Stimulated activated naive CD8-positive, alpha-beta T cell treated with anti-CD3 and anti-CD28 coated beads, Interleukin-15, Interleukin-2, amounts not matched to agents 100 ng/mL and 50 ng/mL, for 24 hours (primary cell): ENCODE data around the gene PPIL4.

Experiments used
- H3K27ac Mint-ChIP-seq: one replicate; pipeline ENCODE4 v1.8.0; 2021; ENCODE audit warnings: mild to moderate bottlenecking, mixed read lengths
- H3K27me3 Mint-ChIP-seq: one replicate; pipeline ENCODE4 v1.8.0; 2021; ENCODE audit warnings: mixed read lengths
- H3K36me3 Mint-ChIP-seq: one replicate; pipeline ENCODE4 v1.8.0; 2021; ENCODE audit warnings: low read depth, mixed read lengths
- H3K4me1 Mint-ChIP-seq: one replicate; pipeline ENCODE4 v1.8.0; 2021; ENCODE audit warnings: low read depth, mixed read lengths
- H3K4me3 Mint-ChIP-seq: one replicate; pipeline ENCODE4 v1.8.0; 2021; ENCODE audit warnings: mild to moderate bottlenecking, mixed read lengths
- H3K9me3 Mint-ChIP-seq: one replicate; pipeline ENCODE4 v1.8.0; 2021; ENCODE audit warnings: mixed read lengths

The PPIL4 gene, protein sequence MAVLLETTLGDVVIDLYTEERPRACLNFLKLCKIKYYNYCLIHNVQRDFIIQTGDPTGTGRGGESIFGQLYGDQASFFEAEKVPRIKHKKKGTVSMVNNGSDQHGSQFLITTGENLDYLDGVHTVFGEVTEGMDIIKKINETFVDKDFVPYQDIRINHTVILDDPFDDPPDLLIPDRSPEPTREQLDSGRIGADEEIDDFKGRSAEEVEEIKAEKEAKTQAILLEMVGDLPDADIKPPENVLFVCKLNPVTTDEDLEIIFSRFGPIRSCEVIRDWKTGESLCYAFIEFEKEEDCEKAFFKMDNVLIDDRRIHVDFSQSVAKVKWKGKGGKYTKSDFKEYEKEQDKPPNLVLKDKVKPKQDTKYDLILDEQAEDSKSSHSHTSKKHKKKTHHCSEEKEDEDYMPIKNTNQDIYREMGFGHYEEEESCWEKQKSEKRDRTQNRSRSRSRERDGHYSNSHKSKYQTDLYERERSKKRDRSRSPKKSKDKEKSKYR

DNA sequence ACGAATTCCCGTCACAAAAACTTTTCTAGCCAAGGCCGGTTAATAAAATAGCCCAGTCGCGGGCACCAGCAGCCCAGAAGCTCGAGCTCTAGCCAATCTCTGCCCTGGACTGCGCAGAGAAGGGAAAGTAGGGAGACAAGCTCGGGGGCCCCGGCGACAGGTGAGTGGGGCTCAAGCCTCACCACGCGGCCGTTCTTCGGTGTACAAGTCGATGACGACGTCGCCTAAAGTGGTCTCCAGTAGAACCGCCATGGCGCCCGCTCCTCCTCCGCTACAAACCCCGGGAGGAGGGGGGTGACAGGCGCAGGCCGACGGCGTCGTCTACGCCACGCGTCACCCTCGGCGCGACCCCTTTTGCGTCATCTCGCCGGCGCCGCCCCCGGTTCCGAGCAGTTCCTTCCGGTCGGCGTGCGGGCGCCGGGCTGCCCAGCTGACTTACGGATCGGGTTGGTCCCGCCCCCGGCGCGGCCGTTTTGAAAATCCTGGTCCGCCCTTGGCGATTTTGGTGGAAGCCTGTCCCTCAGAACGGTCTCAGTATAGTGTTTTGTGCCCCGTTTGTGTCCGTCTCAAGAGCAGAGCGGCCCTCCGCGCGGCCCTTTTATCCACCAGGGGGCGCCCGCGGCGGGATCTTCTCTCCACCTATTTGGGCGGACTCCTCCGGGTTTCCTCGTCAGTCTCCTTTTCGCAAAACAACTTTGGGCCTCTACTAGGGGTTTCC, at the start of gene PPIL4:
Gene PPIL4, minus strand, starts transcription at position 290 of the 718 bp plus-strand sequence. Its CDS starts 38 bp downstream, at position 252.
- H3K4me1 Mint-ChIP-seq = peaks cover 46% of the 10 kb centered on the region
- peaks cover 13% of the 10 kb centered on the region for H3K36me3 Mint-ChIP-seq
- H3K4me3 Mint-ChIP-seq = peak within 1 kb of the TSS; percentile 99

DNA sequence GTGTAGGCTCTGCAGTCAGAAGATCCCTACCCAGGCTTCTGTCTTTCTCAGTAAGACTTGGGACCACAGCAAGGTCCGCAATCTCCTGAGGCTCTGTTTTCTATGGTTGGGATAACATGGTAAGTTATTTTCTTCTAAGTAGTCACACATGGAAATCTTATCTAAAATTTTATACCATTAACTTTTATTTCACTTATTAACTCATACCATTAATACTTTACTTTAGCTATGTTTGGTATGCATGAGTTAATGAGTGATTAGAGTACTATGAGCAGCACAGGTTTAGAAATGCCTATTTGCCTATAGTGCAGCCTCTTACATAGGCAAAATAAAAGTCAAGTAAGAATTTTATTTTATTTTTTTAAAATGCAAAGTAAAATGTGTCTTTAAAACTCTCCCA, 47.6 kb upstream of the PPIL4 start:
- Mint-ChIP-seq H3K9me3 (no peaks in the 10 kb centered on the region), H3K36me3 (peaks cover 48% of the 10 kb centered on the region), H3K27me3 (no peaks in the 10 kb centered on the region), H3K4me3 (no peak overlapping the region), H3K27ac (no peak overlapping the region), H3K4me1 (no peaks in the 10 kb centered on the region)

More for the DNA sequence above, at the start of gene PPIL4:
- H3K27me3 Mint-ChIP-seq = no peaks in the 10 kb centered on the region
- H3K27ac Mint-ChIP-seq = peak within 1 kb of the TSS; percentile 99
- H3K9me3 Mint-ChIP-seq = no peaks in the 10 kb centered on the region

GRCh38 chr6:149592983-149593382, 47.1 kb upstream of the PPIL4 start:
- H3K27ac Mint-ChIP-seq = no peak overlapping the region
- no peaks in the 10 kb centered on the region for H3K27me3 Mint-ChIP-seq
- H3K36me3 Mint-ChIP-seq = peaks cover 48% of the 10 kb centered on the region
- H3K4me3 Mint-ChIP-seq = no peak overlapping the region
- H3K9me3 Mint-ChIP-seq = no peaks in the 10 kb centered on the region
- H3K4me1 Mint-ChIP-seq = no peaks in the 10 kb centered on the region

DNA sequence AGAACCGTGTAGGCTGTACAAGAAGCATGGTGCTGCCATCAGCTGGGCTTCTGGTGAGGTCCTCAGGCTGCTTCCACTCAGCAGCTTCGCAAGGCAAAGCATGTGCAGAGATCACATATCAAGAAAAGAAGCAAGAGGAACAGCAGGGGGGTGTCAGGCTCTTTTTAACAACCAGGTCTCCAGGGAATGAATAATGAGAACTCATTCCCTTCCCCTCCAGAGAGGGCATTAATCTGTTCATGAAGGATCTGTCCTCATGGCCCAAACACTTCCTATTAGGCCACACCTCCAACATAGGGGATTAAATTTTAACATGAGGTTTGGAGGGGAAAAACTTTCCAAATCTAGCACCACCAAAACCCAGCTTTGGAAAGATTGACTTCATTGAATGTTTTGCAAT, 40.3 kb upstream of the PPIL4 start:
- Mint-ChIP-seq H3K36me3 (peaks cover 20% of the 10 kb centered on the region), H3K27ac (peak overlapping the region; percentile 59), H3K4me1 (peaks cover 6% of the 10 kb centered on the region), H3K27me3 (no peaks in the 10 kb centered on the region), H3K9me3 (no peaks in the 10 kb centered on the region), H3K4me3 (no peak overlapping the region)

GRCh38 chr6:149581349-149581748, 35.5 kb upstream of the PPIL4 start:
- H3K27ac Mint-ChIP-seq = no peak overlapping the region
- no peaks in the 10 kb centered on the region for H3K27me3 Mint-ChIP-seq
- H3K36me3 Mint-ChIP-seq = peaks cover 36% of the 10 kb centered on the region
- H3K4me1 Mint-ChIP-seq = peaks cover 5% of the 10 kb centered on the region
- no peak overlapping the region for H3K4me3 Mint-ChIP-seq
- H3K9me3 Mint-ChIP-seq = no peaks in the 10 kb centered on the region

- H3K4me3 Mint-ChIP-seq = no peak overlapping the region
- H3K36me3 Mint-ChIP-seq = peaks cover 40% of the 10 kb centered on the region
- H3K27me3 Mint-ChIP-seq = no peaks in the 10 kb centered on the region
Measured at GRCh38 chr6:149580880-149581279, 35.0 kb upstream of the PPIL4 start.

GRCh38 chr6:149567945-149568585, 22.2 kb upstream of the PPIL4 start:
- no peak overlapping the region for H3K27ac Mint-ChIP-seq
- H3K36me3 Mint-ChIP-seq = no peaks in the 10 kb centered on the region
- peak overlapping the region; percentile 89 for H3K4me3 Mint-ChIP-seq
- peaks cover 32% of the 10 kb centered on the region for H3K4me1 Mint-ChIP-seq
- H3K27me3 Mint-ChIP-seq = no peaks in the 10 kb centered on the region
- H3K9me3 Mint-ChIP-seq = no peaks in the 10 kb centered on the region

More at GRCh38 chr6:149580880-149581279, 35.0 kb upstream of the PPIL4 start:
- peaks cover under 1% of the 10 kb centered on the region for H3K4me1 Mint-ChIP-seq
- H3K9me3 Mint-ChIP-seq = no peaks in the 10 kb centered on the region
- H3K27ac Mint-ChIP-seq = no peak overlapping the region

GRCh38 chr6:149567194-149567586, 21.3 kb upstream of the PPIL4 start:
- no peaks in the 10 kb centered on the region for H3K9me3 Mint-ChIP-seq
- no peaks in the 10 kb centered on the region for H3K36me3 Mint-ChIP-seq
- H3K27ac Mint-ChIP-seq = peak overlapping the region; percentile 21
- peak overlapping the region; percentile 89 for H3K4me3 Mint-ChIP-seq
- peaks cover 32% of the 10 kb centered on the region for H3K4me1 Mint-ChIP-seq
- H3K27me3 Mint-ChIP-seq = no peaks in the 10 kb centered on the region

DNA sequence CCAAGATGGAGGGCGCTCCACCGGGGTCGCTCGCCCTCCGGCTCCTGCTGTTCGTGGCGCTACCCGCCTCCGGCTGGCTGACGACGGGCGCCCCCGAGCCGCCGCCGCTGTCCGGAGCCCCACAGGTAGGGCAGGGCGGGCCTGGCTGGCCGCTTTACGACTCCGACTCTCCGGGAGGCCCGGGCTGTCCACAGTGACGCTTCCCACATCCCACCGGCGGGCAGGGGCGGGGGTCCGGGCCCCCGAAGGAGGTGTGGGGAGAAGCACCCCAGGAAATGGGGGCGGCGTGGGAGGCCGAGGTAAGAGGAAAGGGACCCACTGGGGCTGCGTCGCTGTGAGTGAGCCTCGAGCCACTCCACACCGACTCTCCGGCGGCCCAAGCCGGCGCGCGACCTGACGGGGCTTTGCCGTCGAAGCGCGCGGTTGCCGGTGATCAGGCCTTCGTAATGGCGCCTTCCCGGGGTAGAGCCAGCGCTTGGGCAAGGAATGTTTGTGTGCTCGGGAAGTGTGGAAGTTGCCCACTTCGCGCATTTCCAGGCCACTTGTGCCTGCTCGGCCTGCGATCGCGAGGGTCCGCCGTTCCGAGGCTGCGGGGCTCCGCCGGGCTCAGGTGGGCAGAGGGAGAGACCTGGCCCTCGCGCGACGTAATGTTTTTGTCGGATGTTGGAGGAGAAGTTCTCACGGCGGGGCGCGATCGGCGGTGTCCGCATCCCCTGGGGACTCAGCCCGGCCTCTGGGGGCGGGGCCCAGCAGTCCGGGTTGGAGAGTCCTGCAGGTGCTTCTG, 20.8 kb upstream of the PPIL4 start:
- Mint-ChIP-seq H3K36me3 (no peaks in the 10 kb centered on the region), H3K27ac (peak overlapping the region; percentile 82), H3K27me3 (no peaks in the 10 kb centered on the region), H3K4me1 (peaks cover 32% of the 10 kb centered on the region), H3K4me3 (peak overlapping the region; percentile 89), H3K9me3 (no peaks in the 10 kb centered on the region)

- Mint-ChIP-seq H3K27ac (peak within 1 kb of the TSS; percentile 90), H3K36me3 (no peaks in the 10 kb centered on the region), H3K4me1 (peaks cover 32% of the 10 kb centered on the region), H3K27me3 (no peaks in the 10 kb centered on the region), H3K4me3 (peak within 1 kb of the TSS; percentile 89), H3K9me3 (no peaks in the 10 kb centered on the region)
Measured at GRCh38 chr6:149565527-149566409, 19.9 kb upstream of the PPIL4 start, which contains the start of gene GINM1. Gene GINM1 (plus strand): TSS chr6:149566375. CDS start chr6:149566415, 40 bp downstream.

DNA sequence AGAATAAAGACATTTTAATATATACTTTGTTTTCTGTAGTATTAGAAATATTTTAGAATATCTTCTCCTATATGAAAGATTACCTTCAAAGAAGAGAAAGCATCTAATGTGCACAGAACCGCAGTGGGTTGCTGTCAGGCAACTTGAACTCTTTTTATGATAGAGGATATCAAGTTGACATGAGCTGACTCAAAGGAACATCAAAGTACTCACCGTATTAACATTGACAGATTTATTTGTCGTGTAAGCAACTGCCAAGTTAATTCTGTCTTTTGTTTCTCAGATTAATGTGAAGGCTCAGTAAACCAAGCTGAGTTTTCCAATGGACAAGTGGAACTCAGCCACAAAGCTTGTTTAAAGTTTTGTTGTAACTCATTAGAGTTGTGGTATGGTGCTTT, 18.1 kb upstream of the PPIL4 start:
- H3K27me3 Mint-ChIP-seq = no peaks in the 10 kb centered on the region
- no peaks in the 10 kb centered on the region for H3K36me3 Mint-ChIP-seq
- no peak overlapping the region for H3K4me3 Mint-ChIP-seq
- no peaks in the 10 kb centered on the region for H3K9me3 Mint-ChIP-seq
- no peak overlapping the region for H3K27ac Mint-ChIP-seq
- H3K4me1 Mint-ChIP-seq = peaks cover 32% of the 10 kb centered on the region

DNA sequence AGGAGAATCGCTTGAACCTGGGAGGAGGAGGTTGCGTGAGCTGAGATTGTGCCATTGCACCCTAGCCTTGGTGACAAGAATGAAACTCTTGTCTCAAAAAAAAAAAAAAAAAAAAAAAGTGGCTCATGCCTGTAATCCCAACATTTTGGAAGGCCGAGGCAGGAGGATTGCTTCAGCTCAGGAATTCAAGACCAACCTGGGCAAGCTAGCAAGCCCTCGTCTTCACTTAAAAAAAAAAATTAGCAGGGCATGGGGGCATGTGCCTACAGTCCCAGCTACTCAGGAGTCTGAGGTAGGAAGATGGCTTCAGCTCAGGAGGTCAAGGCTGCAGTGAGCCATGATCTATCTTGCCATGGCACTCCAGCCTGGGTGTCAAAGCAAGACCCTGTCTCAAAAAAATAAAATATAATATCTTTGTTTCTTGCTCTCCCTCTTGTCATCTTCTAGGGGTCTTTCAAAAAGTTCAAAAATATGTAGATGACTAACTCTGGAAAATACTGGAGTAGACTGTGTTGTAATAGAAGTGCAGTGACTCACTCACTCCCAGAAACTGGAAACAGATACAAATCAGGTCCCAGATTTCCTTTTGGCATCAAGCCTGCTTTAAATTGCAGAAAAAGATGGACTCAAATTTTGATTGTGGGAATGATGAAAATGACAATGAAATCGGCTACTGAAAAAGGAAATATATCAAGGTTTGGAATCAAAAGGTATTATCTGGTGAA, 17.5 kb upstream of the PPIL4 start:
- H3K27ac Mint-ChIP-seq = peak overlapping the region; percentile 9
- no peak overlapping the region for H3K4me3 Mint-ChIP-seq
- peaks cover 29% of the 10 kb centered on the region for H3K4me1 Mint-ChIP-seq
- no peaks in the 10 kb centered on the region for H3K36me3 Mint-ChIP-seq
- no peaks in the 10 kb centered on the region for H3K9me3 Mint-ChIP-seq
- no peaks in the 10 kb centered on the region for H3K27me3 Mint-ChIP-seq

- Mint-ChIP-seq H3K27ac (no peak overlapping the region), H3K4me3 (no peak overlapping the region), H3K4me1 (peaks cover 12% of the 10 kb centered on the region), H3K36me3 (no peaks in the 10 kb centered on the region), H3K9me3 (no peaks in the 10 kb centered on the region), H3K27me3 (peaks cover 7% of the 10 kb centered on the region)
Measured at GRCh38 chr6:149560736-149561135, 14.9 kb upstream of the PPIL4 start.
